ENCODE results near the gene C11orf21. TPM values are rescaled to one million over a fixed set of nuclear protein-coding genes. Genes with fewer than 3 reads are reported as not detected.

Gene C11orf21
- total RNA-seq, 2 experiments from 2014 or later, result 0.47 to 2.5 TPM

DNA sequence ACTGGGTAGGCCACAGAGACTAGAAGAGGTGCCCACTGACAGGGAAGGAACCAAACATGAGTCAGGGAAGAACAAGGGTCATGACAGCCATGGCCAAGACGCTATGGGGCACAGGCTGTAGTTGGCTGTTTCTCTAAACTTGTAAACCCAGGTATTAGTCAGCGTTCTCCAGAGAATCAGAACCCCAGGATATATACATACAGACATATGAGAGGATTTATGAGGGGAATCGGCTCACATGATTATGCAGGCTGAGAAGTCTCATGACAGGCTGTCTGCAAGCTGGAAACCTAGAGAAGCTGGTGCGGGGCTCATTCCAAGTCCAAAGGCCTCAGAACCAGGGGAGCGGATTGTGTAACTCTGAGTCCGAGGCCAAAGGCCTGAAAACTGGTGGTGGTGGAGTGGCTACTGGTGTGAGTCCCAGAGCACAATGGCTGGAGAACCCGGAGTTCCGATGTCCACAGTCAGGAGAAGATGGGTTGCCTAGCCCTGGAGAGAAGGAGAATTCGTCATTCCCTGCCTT lies 45.7 kb upstream of the C11orf21 start:
- Histone ChIP-seq H3K27ac (ENCODE audit: low read depth, low read length, poor library complexity, severe bottlenecking) (no peak overlapping the region), H2AFZ (ENCODE audit: low read length) (no peak overlapping the region), H3K4me3 (ENCODE audit: low read depth, low read length, poor library complexity, severe bottlenecking) (no peak overlapping the region), H3K9me2 (ENCODE audit: insufficient read depth, low read length) (no peaks in the 10 kb centered on the region), H3K4me2 (ENCODE audit: low read length) (no peak overlapping the region), H3K36me3 (ENCODE audit: insufficient read depth, low read length) (no peaks in the 10 kb centered on the region), H3K4me1 (ENCODE audit: insufficient read depth, low read length, poor library complexity, severe bottlenecking) (no peaks in the 10 kb centered on the region), H3K9me3 (ENCODE audit: low read length) (no peaks in the 10 kb centered on the region), H3K79me2 (ENCODE audit: insufficient read depth, low read depth, low read length) (no peaks in the 10 kb centered on the region), H4K20me1 (ENCODE audit: insufficient read depth, low read length) (no peaks in the 10 kb centered on the region)
- intact Hi-C loops (cut with micrococcal nuclease; ENCODE audit: unreplicated experiment), result no loop called here
- DNase-seq (ENCODE audit: low spot score), result no peak
- TF ChIP-seq, protein P1, sequence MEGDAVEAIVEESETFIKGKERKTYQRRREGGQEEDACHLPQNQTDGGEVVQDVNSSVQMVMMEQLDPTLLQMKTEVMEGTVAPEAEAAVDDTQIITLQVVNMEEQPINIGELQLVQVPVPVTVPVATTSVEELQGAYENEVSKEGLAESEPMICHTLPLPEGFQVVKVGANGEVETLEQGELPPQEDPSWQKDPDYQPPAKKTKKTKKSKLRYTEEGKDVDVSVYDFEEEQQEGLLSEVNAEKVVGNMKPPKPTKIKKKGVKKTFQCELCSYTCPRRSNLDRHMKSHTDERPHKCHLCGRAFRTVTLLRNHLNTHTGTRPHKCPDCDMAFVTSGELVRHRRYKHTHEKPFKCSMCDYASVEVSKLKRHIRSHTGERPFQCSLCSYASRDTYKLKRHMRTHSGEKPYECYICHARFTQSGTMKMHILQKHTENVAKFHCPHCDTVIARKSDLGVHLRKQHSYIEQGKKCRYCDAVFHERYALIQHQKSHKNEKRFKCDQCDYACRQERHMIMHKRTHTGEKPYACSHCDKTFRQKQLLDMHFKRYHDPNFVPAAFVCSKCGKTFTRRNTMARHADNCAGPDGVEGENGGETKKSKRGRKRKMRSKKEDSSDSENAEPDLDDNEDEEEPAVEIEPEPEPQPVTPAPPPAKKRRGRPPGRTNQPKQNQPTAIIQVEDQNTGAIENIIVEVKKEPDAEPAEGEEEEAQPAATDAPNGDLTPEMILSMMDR (conservative IDR thresholded peaks at IDR 0.05; ENCODE audit: low read length), result no peak
- TF ChIP-seq EZH2phosphoT487 (IDR thresholded peaks at IDR 0.05; ENCODE audit: borderline replicate concordance, low read depth, low read length), result no peak
- CTCF ChIA-PET (ENCODE audit: unreplicated experiment), result no interaction called here
- BruUV-seq (replicated peaks), result no TSS peak
- POLR2A ChIA-PET, result no interaction called here

DNA sequence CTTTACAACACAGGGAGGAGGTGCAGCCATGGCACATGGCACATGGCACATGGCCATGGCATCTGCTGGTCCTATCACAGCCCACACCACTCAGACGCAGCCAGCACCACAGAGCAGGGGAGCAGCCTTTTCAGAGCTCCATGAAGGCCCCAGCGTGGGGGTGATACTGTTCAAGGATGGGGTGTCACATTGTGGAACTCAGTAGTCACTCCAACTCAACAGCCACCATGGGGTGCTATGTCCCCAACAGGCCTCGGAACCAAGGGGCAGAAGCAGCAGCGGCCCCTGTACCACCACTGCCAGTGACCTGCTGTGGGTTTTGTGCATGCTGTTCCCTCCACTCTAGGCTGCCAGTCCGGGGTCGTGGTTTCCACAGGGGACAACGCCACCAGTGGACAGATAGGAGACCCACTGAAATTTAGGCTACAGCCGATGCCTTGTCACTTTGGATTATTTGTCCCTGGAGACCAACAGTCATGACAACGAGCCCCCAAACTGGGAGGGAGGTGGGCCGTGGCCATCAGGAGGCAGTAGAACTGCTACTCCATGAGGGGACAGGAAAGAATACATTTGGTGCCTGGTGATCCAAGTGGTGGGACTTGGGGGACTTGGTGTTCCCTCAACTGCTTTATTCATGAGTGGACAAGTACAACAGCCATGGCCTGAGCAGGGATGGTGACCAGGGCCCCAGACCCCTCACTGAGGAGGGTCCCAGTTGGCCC lies 45.0 kb upstream of the C11orf21 start:
- Histone ChIP-seq H3K27ac (ENCODE audit: low read depth, low read length, poor library complexity, severe bottlenecking) (no peak overlapping the region), H2AFZ (ENCODE audit: low read length) (no peak overlapping the region), H4K20me1 (ENCODE audit: insufficient read depth, low read length) (no peaks in the 10 kb centered on the region), H3K36me3 (ENCODE audit: insufficient read depth, low read length) (no peaks in the 10 kb centered on the region), H3K9me3 (ENCODE audit: low read length) (no peaks in the 10 kb centered on the region), H3K4me1 (ENCODE audit: insufficient read depth, low read length, poor library complexity, severe bottlenecking) (no peaks in the 10 kb centered on the region), H3K4me3 (ENCODE audit: low read depth, low read length, poor library complexity, severe bottlenecking) (no peak overlapping the region), H3K9me2 (ENCODE audit: insufficient read depth, low read length) (no peaks in the 10 kb centered on the region), H3K79me2 (ENCODE audit: insufficient read depth, low read depth, low read length) (no peaks in the 10 kb centered on the region), H3K4me2 (ENCODE audit: low read length) (no peak overlapping the region)
- ChIA-PET POLR2A (no interaction called here), CTCF (ENCODE audit: unreplicated experiment) (no interaction called here)
- no peak for DNase-seq (ENCODE audit: low spot score)
- intact Hi-C loops (cut with micrococcal nuclease; ENCODE audit: unreplicated experiment), result no loop called here
- no peak for TF ChIP-seq EZH2phosphoT487 (IDR thresholded peaks at IDR 0.05; ENCODE audit: borderline replicate concordance, low read depth, low read length)
- TF ChIP-seq, protein P1 (conservative IDR thresholded peaks at IDR 0.05; ENCODE audit: low read length), result no peak
- BruUV-seq (replicated peaks), result no TSS peak

DNA sequence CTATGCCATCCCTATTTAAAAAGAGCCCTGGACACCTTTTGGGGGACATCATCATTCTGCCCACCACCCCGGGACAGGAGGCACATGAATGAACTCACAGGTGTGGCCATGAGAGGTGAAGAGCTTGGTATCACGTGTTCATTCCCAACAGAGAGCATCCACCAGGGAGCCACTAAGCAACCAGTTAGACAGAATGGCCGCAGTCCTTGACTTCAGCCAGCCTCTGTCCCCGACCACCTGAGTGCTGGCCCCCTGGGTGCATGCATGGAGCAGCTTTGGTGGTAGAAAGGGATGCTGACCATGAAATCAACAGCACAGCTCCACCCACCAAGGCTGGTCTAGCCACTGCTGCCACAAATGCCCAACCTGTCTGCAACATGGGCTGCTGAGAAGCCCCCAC lies 44.3 kb upstream of the C11orf21 start:
- Histone ChIP-seq H3K36me3 (ENCODE audit: insufficient read depth, low read length) (no peaks in the 10 kb centered on the region), H3K79me2 (ENCODE audit: insufficient read depth, low read depth, low read length) (no peaks in the 10 kb centered on the region), H3K9me2 (ENCODE audit: insufficient read depth, low read length) (no peaks in the 10 kb centered on the region), H3K4me2 (ENCODE audit: low read length) (no peak overlapping the region), H3K4me3 (ENCODE audit: low read depth, low read length, poor library complexity, severe bottlenecking) (no peak overlapping the region), H3K9me3 (ENCODE audit: low read length) (no peaks in the 10 kb centered on the region), H4K20me1 (ENCODE audit: insufficient read depth, low read length) (no peaks in the 10 kb centered on the region), H2AFZ (ENCODE audit: low read length) (no peak overlapping the region), H3K27ac (ENCODE audit: low read depth, low read length, poor library complexity, severe bottlenecking) (no peak overlapping the region), H3K4me1 (ENCODE audit: insufficient read depth, low read length, poor library complexity, severe bottlenecking) (no peaks in the 10 kb centered on the region)
- no TSS peak for BruUV-seq (replicated peaks)
- ChIA-PET CTCF (ENCODE audit: unreplicated experiment) (no interaction called here), POLR2A (no interaction called here)
- no peak for DNase-seq (ENCODE audit: low spot score)
- TF ChIP-seq EZH2phosphoT487 (IDR thresholded peaks at IDR 0.05; ENCODE audit: borderline replicate concordance, low read depth, low read length), result no peak
- TF ChIP-seq, protein P1 (conservative IDR thresholded peaks at IDR 0.05; ENCODE audit: low read length), result no peak
- intact Hi-C loops (cut with micrococcal nuclease; ENCODE audit: unreplicated experiment), result no loop called here

All from OCI-LY7 (cell line).